CD4-positive, alpha-beta T cell (primary cell): Measurements from ENCODE around the gene KANSL1. TPM values are rescaled to one million over a fixed set of nuclear protein-coding genes. Genes with fewer than 3 reads are reported as not detected.
"Not testable (repeated sequence)": the region's sequence is repeated elsewhere in the genome, so short reads cannot be mapped to it uniquely, and the experiment has no call there.

Experiments
- ATAC-seq: fragments of 200-7000 bp; cut with Tn5 transposase; one replicate; pipeline ENCODE4 v1.10.0; 2022; ENCODE audit warnings: mild to moderate bottlenecking; ENCODE audit not compliant: poor library complexity
- CTCF ChIA-PET: fragments of 350-600 bp; sonication (Branson Sonifier 250); formaldehyde crosslinking; loops from one replicate; lab custom pipeline; 2021; ENCODE audit warnings: antibody characterized with exemption, inconsistent platforms; lab: Charles Lee
- POLR2A ChIA-PET: fragments of 350-600 bp; sonication (Branson Sonifier 250); formaldehyde crosslinking; loops from one replicate; lab custom pipeline; 2021; ENCODE audit warnings: antibody characterized with exemption, inconsistent platforms; lab: Charles Lee
- DNase-seq, 14 experiments: peaks; one replicate each; pipeline ENCODE4 v3.0.0-alpha.2; 2013 to 2020; ENCODE audit warnings: mixed read lengths in 2 of 14
- H3K27ac ChIP-seq, 2 donors: one replicate each; pipeline versions ENCODE4 v1.5.1 to v1.7.0; 2013; ENCODE audit warnings: low read length in 2 of 2, low read depth in 1 of 2, mild to moderate bottlenecking in 1 of 2
- H3K27me3 ChIP-seq, 2 experiments: 1 replicate in 1 of 2; 2 replicates in 1 of 2; pipeline versions ENCODE4 v1.6.1 to v1.7.0; 2013; ENCODE audit warnings: low read length in 2 of 2, control low read depth in 1 of 2, mild to moderate bottlenecking in 1 of 2, moderate library complexity in 1 of 2; ENCODE audit not compliant: insufficient read depth in 2 of 2, control insufficient read depth in 1 of 2
- H3K36me3 ChIP-seq: one replicate; pipeline ENCODE4 v1.6.1; 2013; ENCODE audit warnings: low read length, control low read depth; ENCODE audit not compliant: insufficient read depth
- H3K4me1 ChIP-seq: one replicate; pipeline ENCODE4 v1.6.1; 2013; ENCODE audit warnings: low read length, control low read depth; ENCODE audit not compliant: insufficient read depth
- H3K4me3 ChIP-seq: one replicate; pipeline ENCODE4 v1.5.1; 2013; ENCODE audit warnings: mild to moderate bottlenecking, low read length, moderate library complexity
- H3K9me3 ChIP-seq, 2 experiments: 1 replicate in 1 of 2; 2 replicates in 1 of 2; pipeline versions ENCODE4 v1.6.1 to v1.7.0; 2013; ENCODE audit warnings: low read length in 2 of 2, mild to moderate bottlenecking in 2 of 2, control low read depth in 1 of 2, moderate library complexity in 1 of 2; ENCODE audit not compliant: control insufficient read depth in 1 of 2, insufficient read depth in 1 of 2
- H3K27ac Mint-ChIP-seq: one replicate; pipeline ENCODE4 v1.8.0; 2020; ENCODE audit warnings: mixed read lengths
- H3K27me3 Mint-ChIP-seq: one replicate; pipeline ENCODE4 v1.8.0; 2021; ENCODE audit warnings: mixed read lengths
- H3K36me3 Mint-ChIP-seq: one replicate; pipeline ENCODE4 v1.8.0; 2021; ENCODE audit warnings: low read depth, mixed read lengths
- H3K4me1 Mint-ChIP-seq: one replicate; pipeline ENCODE4 v1.8.0; 2021; ENCODE audit warnings: low read depth, mixed read lengths
- H3K4me3 Mint-ChIP-seq: one replicate; pipeline ENCODE4 v1.8.0; 2020; ENCODE audit warnings: mild to moderate bottlenecking, mixed read lengths
- H3K9me3 Mint-ChIP-seq: one replicate; pipeline ENCODE4 v1.8.0; 2020; ENCODE audit warnings: mixed read lengths
- CTCF ChIP-seq: fragments of 200-600 bp; IDR thresholded peaks from one replicate; pipeline ENCODE4 v1.8.0; 2022; ENCODE audit warnings: antibody characterized with exemption, mild to moderate bottlenecking
- intact Hi-C, 2 experiments: fragments of 100-400 bp; cut with DNase I in 1 of 2; cut with micrococcal nuclease in 1 of 2; formaldehyde crosslinking; loops; one replicate each; pipeline versions ENCODE4 v1.15.1 to v1.9.0; 2023 to 2025; cut with DNase I, micrococcal nuclease
- total RNA-seq, 174 experiments: library from RNA in 2 of 174; stranded (reverse) in 2 of 174; gene quantifications; one replicate each; pipeline ENCODE4 v1.2.3 and lab custom pipeline; 2021 to 2026

KANSL1 gene
- total RNA-seq, 2 experiments from 2014 or later, result 122 to 125 TPM

- no peak for TF ChIP-seq CTCF
- Mint-ChIP-seq H3K27ac (no peak overlapping the region), H3K36me3 (peaks cover 35% of the 10 kb centered on the region), H3K9me3 (no peaks in the 10 kb centered on the region), H3K4me3 (no peak overlapping the region), H3K27me3 (no peaks in the 10 kb centered on the region), H3K4me1 (peaks cover 14% of the 10 kb centered on the region)
- DNase-seq (no peak), ATAC-seq (no peak)
- ChIA-PET CTCF (no interaction called here), POLR2A (no interaction called here)
- H3K27me3 ChIP-seq, result no peaks in the 10 kb centered on the region
- intact Hi-C loops, result no loop called here
- H3K4me3 ChIP-seq, result no peak overlapping the region
- peaks cover 22% of the 10 kb centered on the region for H3K4me1 ChIP-seq
- no peaks in the 10 kb centered on the region for H3K9me3 ChIP-seq
- H3K27ac ChIP-seq, result no peak overlapping the region
- peaks cover 15% of the 10 kb centered on the region for H3K36me3 ChIP-seq
These were observed 168.6 kb downstream of the KANSL1 start for GRCh38 chr17:46024590-46024989.

- H3K27ac Mint-ChIP-seq, result no peak overlapping the region
- Histone ChIP-seq H3K4me1 (peaks cover 29% of the 10 kb centered on the region), H3K27me3 (no peaks in the 10 kb centered on the region), H3K4me3 (no peak overlapping the region), H3K36me3 (peaks cover 11% of the 10 kb centered on the region), H3K27ac (no peak overlapping the region), H3K9me3 (no peaks in the 10 kb centered on the region)
- POLR2A ChIA-PET, result no interaction called here
- H3K36me3 Mint-ChIP-seq, result peaks cover 28% of the 10 kb centered on the region
- peaks cover 16% of the 10 kb centered on the region for H3K4me1 Mint-ChIP-seq
- no peaks in the 10 kb centered on the region for H3K9me3 Mint-ChIP-seq
- DNase-seq (no peak), ATAC-seq (no peak)
- H3K4me3 Mint-ChIP-seq, result no peak overlapping the region
- TF ChIP-seq CTCF, result no peak
- CTCF ChIA-PET, result no interaction called here
- H3K27me3 Mint-ChIP-seq, result no peaks in the 10 kb centered on the region
- intact Hi-C loops, result no loop called here
These were observed 169.3 kb downstream of the KANSL1 start for GRCh38 chr17:46023783-46024388.

GRCh38 chr17:46023366-46023765 is 169.9 kb downstream of the KANSL1 start:
- Histone ChIP-seq H3K4me1 (peaks cover 35% of the 10 kb centered on the region), H3K36me3 (peaks cover 11% of the 10 kb centered on the region)
- CTCF ChIA-PET, H3K9me3 Mint-ChIP-seq, DNase-seq, ATAC-seq, H3K4me3 ChIP-seq, H3K27me3 ChIP-seq, H3K9me3 ChIP-seq, H3K27me3 Mint-ChIP-seq, H3K27ac ChIP-seq, intact Hi-C loops, H3K4me3 Mint-ChIP-seq: not testable (repeated sequence)
- Mint-ChIP-seq H3K27ac (peak overlapping the region; percentile 42), H3K4me1 (peaks cover 22% of the 10 kb centered on the region), H3K36me3 (peaks cover 23% of the 10 kb centered on the region)
- POLR2A ChIA-PET, result interaction anchor here (1.0 kb wide), 1 partner anchor 170 kb away, joined by 3 read pairs; the partner anchor contains the start of gene KANSL1
